Measurements from ENCODE around the gene ADAMTS6. TPM values are rescaled to one million over a fixed set of nuclear protein-coding genes. Genes with fewer than 3 reads are reported as not detected.

Gene ADAMTS6
- total RNA-seq, 4 donors from 2014 or later: 4.9 to 40.0 (median 7.3) TPM

DNA sequence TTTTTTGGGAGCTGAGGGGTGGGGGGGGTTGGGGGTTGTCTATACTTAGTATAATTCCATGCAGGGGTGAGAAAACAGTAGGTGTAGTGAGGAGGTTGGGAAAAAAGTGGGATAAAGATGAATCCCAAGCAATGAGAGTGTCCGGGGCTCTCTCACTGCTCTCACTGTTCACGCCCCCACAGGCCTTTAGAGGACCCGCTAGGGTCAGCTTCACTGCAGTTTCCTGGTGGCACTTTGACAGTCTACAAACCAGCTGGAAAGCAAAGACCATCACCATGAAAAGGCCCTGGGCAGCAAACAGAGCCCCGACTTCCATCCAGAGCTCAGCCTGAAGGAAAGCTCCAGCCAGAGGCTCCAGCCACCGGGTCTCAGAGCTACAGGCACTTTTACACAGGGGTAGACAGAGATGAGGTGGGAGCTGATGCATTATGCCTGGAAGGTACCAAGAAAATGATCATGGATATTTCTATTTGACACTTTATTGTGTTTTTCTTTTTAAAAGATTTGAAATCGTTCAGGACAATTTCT lies 355.1 kb downstream of the ADAMTS6 start:
- intact Hi-C loops (cut with DNase I; ENCODE audit: low total_unique reads): no loop called here

DNA sequence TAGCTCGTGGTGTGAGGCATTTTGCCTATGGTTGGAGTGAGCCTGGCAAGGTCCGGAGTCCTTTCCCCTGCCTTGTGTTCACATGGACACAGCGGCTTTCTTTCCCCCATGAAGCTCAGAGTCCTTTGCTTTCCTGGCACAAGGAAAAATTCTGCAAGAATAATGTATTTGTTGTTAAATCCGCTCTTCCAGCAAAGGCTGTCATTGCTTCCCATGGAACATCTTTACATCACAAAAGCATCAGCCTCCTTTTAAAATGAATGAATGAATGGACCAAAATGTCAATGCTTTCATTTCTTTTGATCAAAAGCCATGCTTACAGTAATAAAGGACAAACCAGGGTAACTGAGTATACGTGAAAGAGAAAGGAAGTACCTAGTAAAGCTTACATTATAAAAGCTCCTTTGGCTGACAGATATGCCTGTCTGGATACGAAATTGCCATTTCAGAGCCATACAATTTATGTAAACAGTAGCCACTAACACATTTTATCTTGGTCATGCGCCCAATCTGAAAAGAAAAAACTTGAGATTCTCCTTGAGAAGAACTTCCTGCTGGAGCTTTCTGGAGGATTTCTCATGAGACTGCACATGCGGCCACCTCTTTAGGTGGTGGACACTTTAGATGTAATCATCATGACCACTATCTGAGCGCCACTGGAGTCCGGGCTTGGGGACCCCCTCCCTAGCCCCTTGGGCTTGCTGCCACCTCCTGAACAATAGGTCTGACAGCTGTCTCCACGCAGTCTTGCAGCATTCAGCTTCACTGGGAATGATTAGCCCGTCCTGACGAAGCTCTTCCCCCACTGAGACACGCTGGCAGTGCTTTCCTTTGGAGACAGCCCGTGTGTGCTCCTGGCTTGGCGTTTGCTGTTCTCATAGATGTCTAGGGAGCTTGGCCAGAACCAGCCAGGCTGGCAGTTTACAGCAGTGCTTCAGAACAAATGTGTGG lies 355.9 kb downstream of the ADAMTS6 start:
- DNase-seq: no peak

More for the DNA sequence above, 355.1 kb downstream of the ADAMTS6 start:
- Histone ChIP-seq H3K9me3 (no peaks in the 10 kb centered on the region), H3K27ac (no peak overlapping the region), H3K27me3 (no peaks in the 10 kb centered on the region), H3K4me1 (no peaks in the 10 kb centered on the region), H3K36me3 (no peaks in the 10 kb centered on the region), H3K4me3 (no peak overlapping the region)
- TF ChIP-seq, protein P1, sequence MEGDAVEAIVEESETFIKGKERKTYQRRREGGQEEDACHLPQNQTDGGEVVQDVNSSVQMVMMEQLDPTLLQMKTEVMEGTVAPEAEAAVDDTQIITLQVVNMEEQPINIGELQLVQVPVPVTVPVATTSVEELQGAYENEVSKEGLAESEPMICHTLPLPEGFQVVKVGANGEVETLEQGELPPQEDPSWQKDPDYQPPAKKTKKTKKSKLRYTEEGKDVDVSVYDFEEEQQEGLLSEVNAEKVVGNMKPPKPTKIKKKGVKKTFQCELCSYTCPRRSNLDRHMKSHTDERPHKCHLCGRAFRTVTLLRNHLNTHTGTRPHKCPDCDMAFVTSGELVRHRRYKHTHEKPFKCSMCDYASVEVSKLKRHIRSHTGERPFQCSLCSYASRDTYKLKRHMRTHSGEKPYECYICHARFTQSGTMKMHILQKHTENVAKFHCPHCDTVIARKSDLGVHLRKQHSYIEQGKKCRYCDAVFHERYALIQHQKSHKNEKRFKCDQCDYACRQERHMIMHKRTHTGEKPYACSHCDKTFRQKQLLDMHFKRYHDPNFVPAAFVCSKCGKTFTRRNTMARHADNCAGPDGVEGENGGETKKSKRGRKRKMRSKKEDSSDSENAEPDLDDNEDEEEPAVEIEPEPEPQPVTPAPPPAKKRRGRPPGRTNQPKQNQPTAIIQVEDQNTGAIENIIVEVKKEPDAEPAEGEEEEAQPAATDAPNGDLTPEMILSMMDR (IDR thresholded peaks at IDR 0.05): no peak
- no peak for TF ChIP-seq POLR2A (IDR thresholded peaks at IDR 0.05)
- no peak for DNase-seq

DNA sequence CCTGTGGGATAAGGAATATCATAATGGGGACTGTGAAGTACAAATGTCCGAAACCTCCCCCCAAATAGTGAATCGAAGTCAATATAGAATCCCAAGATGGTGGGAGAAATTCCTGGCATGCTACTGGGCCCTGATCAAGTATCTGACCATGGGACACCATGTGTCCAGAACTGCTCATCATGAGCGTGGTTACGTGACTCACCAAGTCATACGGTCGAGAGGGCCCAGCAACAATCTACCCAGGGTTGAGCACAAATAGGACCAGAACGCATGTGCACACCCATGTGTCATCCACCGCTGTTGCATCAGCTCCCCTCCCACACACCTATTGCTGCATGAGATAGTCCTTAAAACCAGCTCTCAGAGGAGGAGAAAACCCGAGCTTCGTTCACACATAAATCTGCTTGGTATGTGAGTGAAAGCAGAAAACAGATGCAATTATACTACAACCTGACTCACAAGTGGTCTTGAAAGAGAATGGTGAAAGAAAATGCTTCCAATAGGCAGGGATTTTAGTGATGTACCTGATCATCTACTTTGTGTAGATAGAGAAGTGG lies 359.8 kb downstream of the ADAMTS6 start:
- no peak for TF ChIP-seq POLR2A (IDR thresholded peaks at IDR 0.05)
- TF ChIP-seq, protein P1 (IDR thresholded peaks at IDR 0.05): no peak
- no peak for DNase-seq
- no peaks in the 10 kb centered on the region for H3K27me3 ChIP-seq
- no peak overlapping the region for H3K4me3 ChIP-seq
- no peaks in the 10 kb centered on the region for H3K9me3 ChIP-seq
- intact Hi-C loops (cut with DNase I; ENCODE audit: low total_unique reads): no loop called here
- no peaks in the 10 kb centered on the region for H3K4me1 ChIP-seq
- H3K36me3 ChIP-seq: no peaks in the 10 kb centered on the region
- no peak overlapping the region for H3K27ac ChIP-seq

More for the DNA sequence above, 355.9 kb downstream of the ADAMTS6 start:
- Histone ChIP-seq H3K4me3 (no peak overlapping the region), H3K4me1 (no peaks in the 10 kb centered on the region), H3K36me3 (no peaks in the 10 kb centered on the region), H3K27me3 (no peaks in the 10 kb centered on the region), H3K9me3 (no peaks in the 10 kb centered on the region), H3K27ac (no peak overlapping the region)
- intact Hi-C loops (cut with DNase I; ENCODE audit: low total_unique reads): no loop called here
- TF ChIP-seq POLR2A (IDR thresholded peaks at IDR 0.05): no peak
- TF ChIP-seq, protein P1 (IDR thresholded peaks at IDR 0.05): no peak

DNA sequence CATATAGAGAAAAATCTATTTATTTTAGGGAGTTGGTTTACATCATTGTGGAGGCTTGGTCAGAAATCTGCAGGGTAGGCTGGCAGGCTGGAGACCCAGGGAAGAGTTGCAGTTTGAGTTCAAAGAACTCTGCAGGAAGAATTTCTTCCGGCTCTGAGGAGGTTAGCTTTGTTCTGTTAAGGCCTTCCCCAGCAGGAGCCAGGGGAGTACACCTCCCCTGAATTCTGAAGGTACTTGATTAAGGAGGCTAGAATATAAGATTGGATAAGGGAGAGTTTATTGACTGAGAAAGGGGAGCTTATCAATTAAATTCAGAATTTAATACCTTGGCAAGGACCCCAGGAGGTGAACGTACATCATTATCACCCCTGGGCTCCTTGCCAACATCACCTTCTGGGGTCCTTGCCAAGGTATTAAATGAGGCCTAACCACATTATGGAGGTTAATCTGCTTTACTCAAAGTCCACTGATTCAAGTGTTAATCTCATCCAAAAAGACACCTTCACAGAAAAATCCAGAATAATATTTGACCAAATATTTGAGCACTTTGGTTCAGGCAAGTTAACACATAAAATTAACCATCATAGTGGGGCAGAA lies 361.3 kb downstream of the ADAMTS6 start:
- H3K36me3 ChIP-seq: no peaks in the 10 kb centered on the region
- no peak overlapping the region for H3K4me3 ChIP-seq
- TF ChIP-seq, protein P1 (IDR thresholded peaks at IDR 0.05): no peak
- TF ChIP-seq POLR2A (IDR thresholded peaks at IDR 0.05): no peak
- H3K27ac ChIP-seq: no peak overlapping the region
- intact Hi-C loops (cut with DNase I; ENCODE audit: low total_unique reads): no loop called here
- H3K27me3 ChIP-seq: no peaks in the 10 kb centered on the region
- no peaks in the 10 kb centered on the region for H3K4me1 ChIP-seq
- H3K9me3 ChIP-seq: no peaks in the 10 kb centered on the region
- no peak for DNase-seq

Data from uterus (tissue), 4 donors.